ENCODE data around the gene VEGFA.

VEGFA gene

DNA sequence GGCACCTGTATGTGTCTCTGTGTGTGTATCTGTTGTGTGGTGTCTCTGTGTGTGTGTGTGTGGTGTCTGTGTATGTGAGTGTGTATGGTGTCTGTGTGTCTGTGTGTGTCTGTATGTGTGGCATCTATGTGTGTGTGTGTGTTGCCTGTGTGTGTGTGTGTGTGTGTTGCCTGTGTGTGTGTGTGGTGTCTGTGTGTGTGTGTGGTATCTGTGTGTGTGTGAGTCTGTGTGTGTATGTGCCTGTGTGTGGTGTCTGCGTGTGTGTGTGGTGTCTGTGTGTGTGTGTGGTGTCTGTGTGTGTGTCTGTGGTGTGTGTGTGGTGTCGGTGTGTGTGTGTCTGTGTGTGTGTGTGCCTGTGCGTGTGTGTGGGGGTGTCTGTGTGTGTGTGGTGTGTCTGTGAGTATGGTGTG lies 31.7 kb upstream of the VEGFA start:
- in situ Hi-C loops (cut with MboI; ENCODE audit: low pct_unique_long_range_greater_than_20kb, low sequenced_read_pairs): no loop called here

DNA sequence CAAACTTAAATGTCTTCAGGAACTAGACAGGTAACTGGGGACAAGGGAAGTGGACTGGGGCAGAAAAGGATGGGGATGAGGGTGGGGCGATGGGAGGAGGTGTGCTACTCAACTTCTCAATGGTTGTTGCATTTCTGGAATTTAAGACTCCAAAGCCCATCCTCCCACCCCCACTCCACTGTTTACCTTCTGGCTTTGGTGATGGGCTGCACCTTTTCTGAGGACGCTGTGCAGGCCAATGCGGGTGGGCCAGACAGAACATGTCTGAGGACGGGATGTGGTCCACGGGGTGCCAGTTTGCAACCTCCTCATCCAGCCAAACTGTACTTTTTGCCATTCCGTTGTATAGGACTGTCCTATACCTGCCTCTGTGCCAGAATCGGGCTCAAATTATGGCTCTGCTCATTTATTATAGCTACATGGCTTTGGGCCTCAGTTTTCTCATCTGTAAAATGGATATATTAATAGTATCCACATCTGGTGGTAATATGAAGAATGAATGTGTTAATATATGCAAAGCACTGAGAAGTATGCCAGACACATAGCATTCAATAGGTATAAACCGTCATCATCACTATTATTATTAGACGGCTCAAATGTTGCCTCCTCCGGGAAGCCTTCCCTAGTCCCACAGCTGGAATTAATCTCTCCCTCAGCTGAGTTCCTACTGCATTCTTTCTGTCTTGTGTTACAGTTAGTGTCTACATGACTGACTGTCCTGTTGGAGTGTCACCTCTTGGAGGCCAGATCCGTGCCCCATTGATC lies 31.0 kb upstream of the VEGFA start:
- DNase-seq: no peak
- in situ Hi-C loops (cut with MboI; ENCODE audit: low pct_unique_long_range_greater_than_20kb, low sequenced_read_pairs): no loop called here

More for the DNA sequence above, 31.7 kb upstream of the VEGFA start:
- DNase-seq: no peak

DNA sequence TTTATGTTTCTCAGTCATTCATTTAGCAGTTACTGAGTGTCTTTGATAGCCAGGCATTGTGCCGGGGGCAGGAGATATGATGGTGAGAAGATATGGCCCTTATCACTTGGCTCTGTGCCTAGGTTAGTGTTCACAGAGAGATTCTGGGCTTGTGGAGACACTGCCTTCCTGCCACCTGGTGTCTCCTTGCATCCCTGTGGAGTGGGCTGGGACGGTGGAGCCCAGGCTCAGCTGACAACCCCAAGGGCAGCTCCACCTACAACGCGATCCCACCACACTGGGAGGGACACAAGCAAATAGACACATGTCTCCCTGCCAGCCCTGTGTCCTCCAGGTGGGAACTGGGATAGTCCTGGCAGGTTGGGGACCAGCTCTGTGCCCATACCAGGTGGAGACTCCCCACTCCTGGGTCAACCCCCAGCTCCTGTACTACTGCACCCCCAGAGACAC lies 30.3 kb upstream of the VEGFA start:
- DNase-seq: no peak
- in situ Hi-C loops (cut with MboI; ENCODE audit: low pct_unique_long_range_greater_than_20kb, low sequenced_read_pairs): no loop called here

DNA sequence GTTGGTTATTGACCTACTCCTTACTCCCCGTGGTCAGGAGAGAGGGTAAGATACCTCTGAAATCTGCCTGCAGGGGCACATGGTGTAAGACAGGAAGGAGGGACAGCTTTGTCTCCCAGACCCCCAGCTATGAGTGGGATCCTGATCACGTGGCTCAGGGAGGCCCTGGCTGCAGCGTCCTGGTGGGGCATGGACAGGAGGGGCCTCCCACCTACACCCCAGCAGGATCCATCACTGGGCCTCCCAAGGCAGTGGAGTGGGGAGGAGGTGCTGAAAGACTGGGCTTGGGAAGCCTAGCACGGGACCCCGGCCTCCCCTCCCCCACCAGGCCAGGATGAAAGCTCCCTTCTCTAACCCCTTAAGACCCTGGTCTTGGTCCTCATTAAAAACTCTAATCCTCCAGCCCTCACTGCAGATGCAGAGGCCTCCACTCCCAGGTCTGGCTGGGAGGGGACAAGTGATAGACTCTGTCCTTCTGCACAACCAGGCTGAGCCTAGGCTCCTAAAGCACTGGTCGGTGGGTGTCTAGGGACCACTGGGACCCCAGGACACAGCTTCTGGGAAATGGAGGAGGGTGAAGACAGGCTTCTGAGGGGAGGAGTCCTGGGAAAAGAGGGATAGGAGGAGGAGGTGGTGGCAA lies 29.6 kb upstream of the VEGFA start:
- no peak for DNase-seq
- in situ Hi-C loops (cut with MboI; ENCODE audit: low pct_unique_long_range_greater_than_20kb, low sequenced_read_pairs): no loop called here

DNA sequence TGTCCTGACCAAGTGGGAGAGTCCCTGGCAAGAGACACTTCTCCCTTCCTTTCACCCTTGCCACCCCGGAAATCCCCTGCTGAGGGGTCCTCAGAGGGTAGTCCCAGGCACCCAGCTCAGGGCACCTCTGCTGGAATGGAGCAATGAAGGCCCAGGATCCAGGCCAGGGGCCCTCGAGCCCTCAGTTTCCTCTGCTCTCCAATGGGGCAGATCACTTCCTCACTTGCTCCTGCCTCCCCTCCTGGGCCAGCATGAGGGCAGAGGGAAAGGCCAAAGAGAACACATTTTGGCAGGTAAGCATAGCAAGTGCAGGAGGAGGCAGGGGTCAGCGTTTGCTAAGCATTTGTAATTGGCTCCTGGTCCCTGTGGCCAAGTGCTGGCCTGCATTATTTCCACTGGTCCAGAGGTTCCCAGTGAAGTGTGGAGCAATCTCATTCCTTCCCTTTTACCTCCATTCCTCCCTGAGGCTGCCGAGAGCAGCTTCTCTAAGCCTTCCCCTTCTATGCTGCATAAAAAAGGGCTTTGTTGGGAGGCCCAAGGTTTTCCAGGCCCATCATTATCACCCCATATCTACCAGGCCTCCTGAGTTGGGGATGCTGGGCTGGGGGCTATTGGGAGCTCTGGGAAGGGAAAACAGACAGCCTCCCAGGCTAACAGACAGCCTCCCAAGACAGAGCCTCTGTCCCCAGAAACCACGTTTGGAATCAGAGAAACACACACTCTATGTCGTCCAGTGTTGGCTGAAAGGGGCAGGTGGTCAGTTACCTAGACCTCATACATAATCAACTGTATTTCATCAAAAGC lies 28.8 kb upstream of the VEGFA start:
- DNase-seq: no peak
- in situ Hi-C loops (cut with MboI; ENCODE audit: low pct_unique_long_range_greater_than_20kb, low sequenced_read_pairs): no loop called here

DNA sequence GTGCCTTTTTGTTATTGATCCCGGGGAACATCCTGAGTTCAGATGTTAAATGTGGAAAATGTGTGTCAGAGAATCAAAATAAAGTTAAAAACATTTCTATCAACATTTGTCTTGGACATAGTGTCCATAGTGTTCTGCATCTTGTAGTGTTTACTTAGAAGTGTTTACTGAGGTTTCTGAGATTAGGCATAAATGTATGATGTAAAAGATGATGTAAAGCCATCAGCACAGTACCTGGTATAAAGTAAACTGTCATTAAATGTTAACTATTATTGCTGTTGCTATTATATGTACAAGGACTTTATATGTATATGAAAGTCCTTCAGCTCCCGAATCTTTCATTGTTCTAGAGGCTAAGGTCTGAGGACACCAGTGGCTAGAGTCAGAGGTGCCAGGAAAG lies 28.2 kb upstream of the VEGFA start:
- no peak for DNase-seq
- in situ Hi-C loops (cut with MboI; ENCODE audit: low pct_unique_long_range_greater_than_20kb, low sequenced_read_pairs): no loop called here

DNA sequence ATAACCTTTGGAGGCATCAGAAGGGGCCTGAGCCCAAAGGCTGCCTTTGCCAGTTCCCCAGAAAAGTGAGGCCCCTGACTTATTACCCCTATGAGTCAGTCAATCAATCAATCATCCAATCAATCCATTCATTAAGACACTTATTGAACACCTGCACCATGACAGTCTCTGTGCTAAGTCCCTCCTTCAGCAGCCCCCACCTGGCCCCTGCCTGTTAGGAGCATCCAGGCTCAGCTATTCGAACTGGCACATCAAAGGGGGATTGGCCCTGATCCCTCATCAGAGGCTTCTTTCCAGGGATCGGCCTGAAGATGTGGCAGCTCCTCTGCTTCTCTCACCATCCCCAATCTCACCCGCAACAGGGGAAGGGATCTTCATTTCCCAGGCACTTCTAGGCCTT lies 27.7 kb upstream of the VEGFA start:
- DNase-seq: no peak
- in situ Hi-C loops (cut with MboI; ENCODE audit: low pct_unique_long_range_greater_than_20kb, low sequenced_read_pairs): no loop called here

DNA sequence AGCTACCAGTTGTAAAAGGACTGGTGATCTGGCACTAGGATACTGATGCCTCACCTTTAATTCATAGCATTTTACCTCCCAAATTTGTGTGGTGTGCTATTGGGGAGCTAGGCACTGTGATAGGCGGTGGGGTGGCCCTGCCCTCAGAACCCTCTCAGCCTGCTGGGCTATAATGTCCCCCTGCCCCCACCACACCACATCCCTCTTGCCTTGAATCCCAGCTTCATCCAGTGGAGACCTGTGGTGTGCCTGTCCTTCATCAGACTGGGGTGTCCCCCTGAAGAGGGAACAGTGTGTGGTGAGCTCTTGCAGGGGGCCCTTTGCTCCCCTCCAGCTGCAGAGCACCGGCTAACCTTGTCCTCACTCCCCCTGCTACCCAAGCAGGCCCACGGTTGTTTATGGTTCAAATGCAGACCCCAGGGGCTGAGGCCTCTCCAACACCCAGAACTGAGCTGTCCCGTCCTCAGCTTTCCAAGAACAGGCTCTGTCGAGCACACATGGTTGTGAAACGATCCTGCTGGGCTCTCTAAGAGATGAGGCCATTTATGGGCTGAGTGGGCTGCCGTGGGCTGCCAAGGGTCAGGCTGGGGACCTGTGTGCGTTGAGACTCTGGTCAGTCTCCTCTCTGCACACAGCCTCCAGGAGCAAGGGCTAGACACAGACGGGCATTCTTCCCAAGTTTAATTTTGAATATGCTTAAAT lies 26.9 kb upstream of the VEGFA start:
- DNase-seq: no peak
- in situ Hi-C loops (cut with MboI; ENCODE audit: low pct_unique_long_range_greater_than_20kb, low sequenced_read_pairs): no loop called here

DNA sequence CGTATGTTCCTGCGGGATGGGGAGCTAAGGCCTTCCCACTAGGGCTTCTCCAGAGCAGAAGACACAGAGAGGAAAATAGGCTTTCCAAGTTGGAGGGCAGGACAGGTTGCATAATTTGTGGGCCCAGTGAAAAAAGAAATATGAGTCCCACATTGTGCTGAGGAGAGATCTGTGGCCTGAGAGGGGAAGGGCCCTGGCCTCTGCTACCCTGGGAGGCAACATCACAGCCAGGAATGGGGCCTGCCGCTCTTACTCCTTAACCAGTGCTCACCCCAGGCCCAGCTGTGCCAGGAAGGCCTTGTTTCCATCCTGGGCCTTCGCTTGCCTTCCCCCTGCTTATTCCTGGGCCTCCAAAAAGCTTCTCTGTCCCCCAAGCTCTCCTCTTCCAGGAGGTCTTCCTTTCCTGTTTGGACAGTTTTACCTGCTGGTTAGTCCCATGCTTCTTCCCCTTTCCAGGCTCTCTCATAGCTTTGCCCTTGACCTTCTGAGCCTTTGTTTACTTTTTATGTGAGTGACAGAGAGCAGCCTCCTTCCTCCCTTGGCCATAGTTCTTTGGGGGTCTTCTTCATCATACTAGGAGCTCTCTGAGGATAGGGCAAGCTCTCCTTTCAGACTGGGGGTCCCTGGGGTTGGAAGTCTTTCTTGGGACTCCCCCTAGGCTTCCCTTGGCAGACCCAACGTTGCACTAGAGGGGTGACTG lies 26.2 kb upstream of the VEGFA start:
- no peak for DNase-seq
- in situ Hi-C loops (cut with MboI; ENCODE audit: low pct_unique_long_range_greater_than_20kb, low sequenced_read_pairs): no loop called here

DNA sequence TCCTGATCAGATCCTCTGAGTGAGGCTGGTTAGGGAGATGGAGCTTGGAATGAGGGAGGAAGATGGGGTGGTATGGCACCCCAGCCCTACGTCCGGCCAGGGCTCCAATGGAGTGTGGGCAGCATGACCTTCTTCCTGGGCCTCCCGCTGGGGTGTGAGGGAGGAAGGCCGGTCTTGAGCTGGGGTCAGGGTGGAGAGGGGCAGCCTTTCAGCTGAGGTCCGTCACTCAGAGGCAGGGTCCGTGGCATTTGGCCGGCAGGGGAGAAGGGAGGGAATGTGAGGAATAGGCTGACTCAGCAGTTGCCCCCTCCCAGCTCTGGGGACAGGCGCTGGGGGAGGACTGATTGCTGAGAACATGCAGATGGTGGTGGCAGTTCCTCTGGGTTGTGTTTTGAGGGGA lies 25.5 kb upstream of the VEGFA start:
- DNase-seq: no peak
- in situ Hi-C loops (cut with MboI; ENCODE audit: low pct_unique_long_range_greater_than_20kb, low sequenced_read_pairs): no loop called here

DNA sequence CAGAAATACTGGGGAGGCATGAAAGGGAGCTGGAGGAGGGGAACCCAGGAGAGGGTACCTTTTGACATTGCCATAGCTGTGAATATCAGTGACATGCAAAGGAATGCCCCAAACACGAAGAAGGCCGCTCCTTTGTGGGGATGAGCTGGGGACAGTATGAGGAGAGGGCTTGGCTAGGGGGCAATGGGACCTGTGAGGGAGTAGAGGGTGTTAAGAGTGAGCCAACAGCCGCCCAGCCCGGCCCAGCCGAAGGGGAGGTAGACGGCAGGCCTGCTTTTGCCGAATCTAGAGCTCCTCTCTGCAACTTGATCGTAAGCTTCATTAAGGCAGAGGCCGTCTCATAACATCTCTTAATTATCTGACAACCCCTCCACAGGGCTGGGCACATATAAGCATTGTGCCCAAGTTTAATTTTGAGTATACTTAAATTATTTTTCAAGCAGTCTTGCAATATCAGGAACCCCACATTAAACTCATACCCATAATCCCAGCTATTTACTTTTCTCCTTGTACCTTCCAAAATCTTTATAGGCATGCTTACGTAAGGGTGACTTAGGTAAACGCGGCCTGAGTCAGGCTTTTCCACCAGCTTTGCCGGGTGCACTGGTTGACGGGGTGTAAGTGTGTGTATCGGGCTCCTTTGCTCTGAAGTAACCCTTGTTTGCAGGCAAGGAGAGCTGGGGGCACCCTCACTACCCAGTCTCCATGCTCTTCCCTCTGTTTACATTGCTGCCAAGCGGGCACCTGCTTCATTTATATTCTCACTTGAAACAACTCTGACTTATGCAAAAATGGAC lies 24.9 kb upstream of the VEGFA start:
- in situ Hi-C loops (cut with MboI; ENCODE audit: low pct_unique_long_range_greater_than_20kb, low sequenced_read_pairs): no loop called here
- no peak for DNase-seq

DNA sequence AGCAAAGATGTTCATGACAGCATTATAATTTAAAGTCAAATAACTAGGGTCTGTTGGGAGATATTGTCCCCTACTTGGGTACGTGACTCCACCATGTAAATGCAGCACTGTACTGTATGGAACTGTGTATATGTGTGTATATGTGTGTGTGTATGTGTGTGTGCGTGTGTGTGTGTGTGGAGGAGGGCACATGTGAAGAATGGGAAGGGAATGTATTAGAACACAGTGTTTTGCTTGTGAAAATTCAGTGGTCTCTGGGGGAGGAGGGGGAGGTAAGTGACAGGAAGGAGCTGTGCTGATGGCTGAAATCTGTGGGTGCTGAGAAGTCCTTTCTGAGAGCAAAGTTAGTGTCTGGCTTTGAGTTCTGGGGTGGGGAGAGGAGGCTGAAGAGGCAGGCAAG lies 23.9 kb upstream of the VEGFA start:
- no peak for DNase-seq
- in situ Hi-C loops (cut with MboI; ENCODE audit: low pct_unique_long_range_greater_than_20kb, low sequenced_read_pairs): no loop called here

DNA sequence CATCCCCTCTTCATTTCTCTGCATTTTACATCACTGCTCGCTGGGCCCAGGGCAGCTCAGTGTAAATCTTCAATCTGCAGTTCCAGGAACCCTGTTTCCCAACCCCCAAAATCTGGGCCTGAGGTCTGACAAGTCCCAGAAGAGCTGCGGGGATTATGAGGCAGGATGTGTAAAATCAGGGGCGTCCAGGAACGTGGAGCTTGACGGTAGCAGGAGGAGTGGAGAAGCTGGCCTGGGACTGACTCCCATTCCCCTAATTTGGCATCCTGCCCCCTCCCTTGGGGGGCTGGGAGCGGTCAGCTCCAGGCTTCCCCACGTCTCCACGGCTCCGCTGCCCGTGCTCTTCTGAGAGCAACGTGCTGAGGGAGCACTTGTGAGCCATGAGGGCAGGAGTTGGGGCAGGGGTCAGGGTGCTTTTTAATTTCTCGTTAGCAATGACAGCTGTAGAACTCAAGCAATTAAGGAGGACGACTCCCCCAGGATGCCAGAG lies 23.4 kb upstream of the VEGFA start:
- in situ Hi-C loops (cut with MboI; ENCODE audit: low pct_unique_long_range_greater_than_20kb, low sequenced_read_pairs): no loop called here
- DNase-seq: no peak

DNA sequence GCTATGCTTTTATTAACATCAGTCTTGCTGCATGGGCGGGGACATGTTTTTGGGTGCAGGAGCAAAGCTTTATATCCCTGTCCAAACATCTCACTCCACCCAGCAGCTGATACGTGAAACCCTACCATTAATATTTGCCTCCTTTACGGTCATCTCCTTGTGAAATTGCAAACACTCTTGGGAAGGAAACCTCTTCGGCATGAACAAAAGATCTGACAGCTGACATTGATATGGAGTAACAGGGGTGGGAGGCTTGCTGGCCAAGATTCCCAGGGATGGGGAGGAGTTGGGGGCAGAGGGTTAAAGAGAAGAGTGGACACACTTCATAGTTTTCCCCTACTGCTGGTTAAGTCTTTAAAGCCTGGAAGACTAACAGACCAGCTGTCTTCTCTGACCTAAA lies 22.2 kb upstream of the VEGFA start:
- in situ Hi-C loops (cut with MboI; ENCODE audit: low pct_unique_long_range_greater_than_20kb, low sequenced_read_pairs): no loop called here
- no peak for DNase-seq

DNA sequence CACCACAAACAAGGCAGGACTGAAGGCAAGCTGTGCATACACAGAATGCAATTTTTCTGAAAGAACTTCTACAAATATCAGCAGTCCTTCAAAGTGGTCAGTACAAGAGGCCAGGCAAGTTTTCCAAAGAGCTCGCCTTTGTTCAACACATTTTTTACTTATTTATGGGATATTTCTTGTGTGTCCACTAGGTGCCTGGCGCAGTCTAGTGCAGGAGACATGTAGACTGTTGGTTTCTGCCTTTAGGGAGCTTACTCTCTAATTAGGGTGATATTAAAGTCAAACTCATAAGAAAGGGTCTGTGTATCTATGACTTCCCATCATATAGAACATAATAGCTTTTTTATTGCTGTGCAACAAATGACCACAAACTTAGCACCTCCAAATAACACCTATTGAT lies 21.2 kb upstream of the VEGFA start:
- in situ Hi-C loops (cut with MboI; ENCODE audit: low pct_unique_long_range_greater_than_20kb, low sequenced_read_pairs): no loop called here
- DNase-seq: no peak

DNA sequence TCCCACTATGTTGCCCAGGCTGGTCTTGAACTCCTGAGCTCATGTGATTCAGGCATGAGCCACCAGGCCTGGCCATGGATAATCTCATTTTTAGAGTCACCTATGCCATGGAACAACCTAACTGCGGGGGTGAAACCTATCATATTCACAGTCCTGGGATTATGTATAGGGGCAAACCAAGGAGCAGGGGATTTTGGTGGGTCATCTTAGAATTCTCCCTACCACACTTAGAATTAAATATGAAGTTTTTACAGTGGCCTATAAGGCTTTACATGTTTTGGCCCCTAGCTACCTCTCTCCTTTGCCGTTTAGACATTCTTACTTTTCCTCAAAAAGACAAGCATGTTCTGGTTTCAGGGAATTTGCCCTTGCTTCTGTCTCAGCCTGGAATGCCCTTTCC lies 20.6 kb upstream of the VEGFA start:
- DNase-seq: no peak
- in situ Hi-C loops (cut with MboI; ENCODE audit: low pct_unique_long_range_greater_than_20kb, low sequenced_read_pairs): no loop called here

DNA sequence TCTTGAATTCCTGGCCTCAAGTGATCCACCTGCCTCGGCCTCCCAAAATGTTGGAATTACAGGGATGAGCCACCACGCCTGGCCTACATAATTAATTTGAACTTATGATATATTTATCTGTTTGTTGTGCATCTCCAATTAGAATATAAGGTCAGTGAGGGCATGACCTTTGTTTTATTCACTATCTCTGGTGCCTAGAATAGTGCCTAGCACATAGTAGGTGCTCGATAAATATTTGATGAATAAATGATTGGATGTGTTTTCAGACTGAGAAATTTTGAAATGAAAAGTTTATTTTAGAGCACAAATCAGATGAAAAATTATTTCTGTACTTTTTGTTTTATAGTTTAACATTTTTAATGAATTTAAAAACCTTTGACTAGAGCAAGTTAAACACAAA lies 19.4 kb upstream of the VEGFA start:
- in situ Hi-C loops (cut with MboI; ENCODE audit: low pct_unique_long_range_greater_than_20kb, low sequenced_read_pairs): no loop called here
- DNase-seq: no peak

DNA sequence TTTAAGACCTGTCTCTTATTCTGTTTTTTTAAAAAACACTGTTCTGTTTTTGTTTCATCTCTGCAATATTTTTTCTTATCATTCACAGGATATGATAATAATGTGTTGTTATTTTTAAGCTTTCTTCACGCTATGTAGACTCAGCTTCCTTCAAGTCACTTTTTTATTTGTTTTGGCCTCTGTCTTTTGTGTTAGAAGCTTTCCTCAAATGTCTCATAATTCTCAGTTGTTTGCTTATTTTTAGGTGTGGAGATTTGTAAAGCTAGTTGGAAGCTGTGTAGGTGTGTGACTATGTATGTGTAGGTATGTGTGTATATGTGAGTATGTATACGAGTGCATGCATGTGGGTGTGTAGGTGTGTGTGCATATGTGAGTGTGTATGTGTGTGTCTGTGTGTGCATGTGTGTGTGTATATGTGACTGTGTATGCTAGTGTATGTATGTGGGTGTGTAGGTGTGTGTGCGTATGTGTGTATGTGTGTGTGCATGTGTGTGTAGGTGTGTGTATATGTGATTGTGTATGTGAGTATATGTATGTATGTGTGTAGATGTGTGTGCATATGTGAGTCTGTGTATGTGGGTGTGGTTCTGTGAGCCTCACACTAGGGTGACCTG lies 16.3 kb upstream of the VEGFA start:
- in situ Hi-C loops (cut with MboI; ENCODE audit: low pct_unique_long_range_greater_than_20kb, low sequenced_read_pairs): no loop called here
- no peak for DNase-seq
